ENCODE measurements around the gene NUP188.
"Not testable (repeated sequence)": the region's sequence is repeated elsewhere in the genome, so short reads cannot be mapped to it uniquely, and the experiment has no call there.

NUP188 gene

GRCh38 chr9:128917151-128917849, 30.2 kb upstream of the NUP188 start:
- DNase-seq = no peak

GRCh38 chr9:128918921-128919320, 28.6 kb upstream of the NUP188 start:
- no peak for DNase-seq

- no peak for DNase-seq
Measured at GRCh38 chr9:128919402-128920089, 28.0 kb upstream of the NUP188 start.

- no peak for DNase-seq
Measured at GRCh38 chr9:128920381-128921058, 27.0 kb upstream of the NUP188 start, which contains the start of gene PHYHD1. Gene PHYHD1 (plus strand): TSS chr9:128920982. CDS start chr9:128922324, 1,342 bp downstream.

- no peak for DNase-seq
Measured at GRCh38 chr9:128921881-128922763, 25.4 kb upstream of the NUP188 start.

GRCh38 chr9:128923493-128923883, 24.0 kb upstream of the NUP188 start:
- no peak for DNase-seq

GRCh38 chr9:128927731-128928411, 19.6 kb upstream of the NUP188 start:
- no peak for DNase-seq

- no peak for DNase-seq
Measured at GRCh38 chr9:128928624-128929023, 18.9 kb upstream of the NUP188 start.

- no peak for DNase-seq
Measured at GRCh38 chr9:128929560-128929959, 17.9 kb upstream of the NUP188 start.

- DNase-seq = no peak
Measured at GRCh38 chr9:128933731-128934130, 13.8 kb upstream of the NUP188 start.

- no peak for DNase-seq
Measured at GRCh38 chr9:128936171-128936865, 11.2 kb upstream of the NUP188 start.

GRCh38 chr9:128937310-128938165, 10.0 kb upstream of the NUP188 start:
- DNase-seq = no peak

GRCh38 chr9:128940271-128940921, 7.1 kb upstream of the NUP188 start:
- DNase-seq = no peak

GRCh38 chr9:128940946-128941755, 6.3 kb upstream of the NUP188 start:
- DNase-seq = no peak

GRCh38 chr9:128943832-128944620, 3.5 kb upstream of the NUP188 start:
- DNase-seq = no peak

GRCh38 chr9:128944966-128945365, 2.5 kb upstream of the NUP188 start:
- DNase-seq = not testable (repeated sequence)

- no peak for DNase-seq
Measured at GRCh38 chr9:128945798-128946501, 1.5 kb upstream of the NUP188 start.

All from GF-D8 (cell line).